Hematopoietic multipotent progenitor cell treated with erythropoietin and hydrocortisone succinate and interleukin-3 and kit ligand, for 8 days (in vitro differentiated cells): Measurements from ENCODE around the gene ABCF3.

Source experiments
- DNase-seq: peaks from one replicate; pipeline ENCODE4 v3.0.0-alpha.2; 2015

ABCF3 gene

DNA sequence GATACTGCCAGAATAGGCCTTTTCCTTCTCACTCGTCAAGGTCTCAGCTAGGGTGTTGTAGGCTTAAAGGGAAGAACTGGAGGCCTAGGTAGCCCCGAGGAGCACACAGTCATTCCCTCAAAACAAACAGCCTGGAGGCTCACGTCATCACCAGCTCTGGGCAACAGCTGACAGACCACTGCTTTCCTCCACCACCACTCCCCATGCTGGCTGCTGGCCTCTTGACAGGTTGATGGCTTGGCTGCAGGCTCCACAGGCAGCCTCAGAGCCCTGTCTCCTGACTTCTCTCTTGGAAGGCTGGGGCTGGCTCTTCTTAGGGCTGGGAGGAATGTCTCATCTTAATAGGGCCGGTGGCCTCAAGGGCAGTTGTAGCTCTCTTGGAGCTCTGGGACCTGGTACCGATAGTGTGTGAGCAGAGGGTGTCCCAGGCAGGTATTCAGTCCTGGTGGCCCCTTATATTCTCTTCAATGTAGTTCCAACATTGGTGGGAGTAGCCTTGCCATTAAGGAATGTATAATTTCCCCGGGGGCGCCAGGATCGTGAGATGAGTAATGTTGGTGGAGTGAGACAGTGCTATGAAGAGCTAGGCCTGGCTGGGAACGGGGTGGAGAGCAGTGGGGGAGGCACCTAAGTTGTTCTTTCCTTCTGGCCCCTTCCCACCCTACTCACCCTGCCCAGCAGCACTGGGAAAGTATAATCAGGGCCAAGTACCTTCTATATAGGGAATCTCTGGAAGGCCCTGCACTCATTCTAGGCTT is 17.5 kb upstream of the ABCF3 start:
- DNase-seq: no peak

DNA sequence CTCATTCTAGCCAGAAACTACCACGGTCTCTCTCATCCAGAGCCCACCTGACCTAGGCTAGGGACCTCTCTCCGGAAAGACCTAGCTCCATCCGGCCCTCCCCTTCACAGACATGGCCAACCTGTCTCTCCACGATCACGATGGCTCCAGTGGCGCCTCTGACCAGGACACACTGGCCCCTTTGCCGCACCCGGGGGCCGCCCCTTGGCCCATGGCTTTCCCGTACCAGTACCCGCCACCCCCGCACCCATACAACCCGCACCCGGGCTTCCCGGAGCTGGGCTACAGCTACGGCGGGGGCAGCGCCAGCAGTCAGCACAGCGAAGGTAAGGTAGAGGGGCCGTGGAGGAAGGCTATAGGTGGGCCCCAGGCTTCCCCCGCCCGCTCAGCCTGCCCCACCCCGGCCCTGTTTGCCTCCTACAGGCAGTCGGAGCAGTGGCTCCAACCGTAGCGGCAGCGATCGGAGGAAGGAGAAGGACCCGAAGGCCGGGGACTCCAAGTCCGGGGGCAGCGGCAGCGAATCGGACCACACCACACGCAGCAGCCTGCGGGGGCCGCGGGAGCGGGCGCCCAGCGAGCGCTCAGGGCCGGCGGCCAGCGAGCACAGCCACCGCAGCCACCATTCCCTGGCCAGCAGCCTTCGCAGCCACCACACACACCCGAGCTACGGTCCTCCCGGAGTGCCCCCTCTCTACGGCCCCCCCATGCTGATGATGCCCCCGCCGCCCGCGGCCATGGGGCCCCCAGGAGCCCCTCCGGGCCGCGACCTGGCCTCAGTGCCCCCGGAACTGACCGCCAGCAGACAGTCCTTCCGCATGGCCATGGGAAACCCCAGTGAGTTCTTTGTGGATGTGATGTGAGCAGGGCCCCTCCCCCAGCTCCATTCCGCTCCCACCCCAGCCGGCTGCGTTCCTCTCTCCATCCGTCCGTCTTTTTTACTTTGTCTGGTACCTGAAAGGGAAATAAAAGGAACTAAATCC is 15.8 kb upstream of the ABCF3 start:
- DNase-seq: no peak

DNA sequence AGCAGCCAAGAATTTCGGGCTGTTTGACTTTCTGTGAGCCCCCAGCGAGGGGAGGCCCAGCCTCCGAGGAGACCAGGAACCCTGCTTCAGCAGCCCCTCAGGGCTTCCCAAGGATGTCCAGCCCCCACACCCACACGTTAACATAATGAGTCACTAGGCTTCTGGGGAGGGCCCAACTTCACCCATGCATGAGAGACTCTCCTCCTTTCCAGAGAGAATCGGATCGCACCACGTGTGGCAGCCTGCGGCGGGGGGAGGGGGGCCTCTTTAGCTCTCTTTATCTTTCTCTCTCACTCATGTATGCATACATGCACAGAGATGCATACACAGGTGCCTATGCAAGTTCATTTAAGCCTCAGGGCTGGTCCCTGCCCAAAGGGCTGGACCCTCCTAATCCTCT is 14.4 kb upstream of the ABCF3 start:
- DNase-seq: no peak

DNA sequence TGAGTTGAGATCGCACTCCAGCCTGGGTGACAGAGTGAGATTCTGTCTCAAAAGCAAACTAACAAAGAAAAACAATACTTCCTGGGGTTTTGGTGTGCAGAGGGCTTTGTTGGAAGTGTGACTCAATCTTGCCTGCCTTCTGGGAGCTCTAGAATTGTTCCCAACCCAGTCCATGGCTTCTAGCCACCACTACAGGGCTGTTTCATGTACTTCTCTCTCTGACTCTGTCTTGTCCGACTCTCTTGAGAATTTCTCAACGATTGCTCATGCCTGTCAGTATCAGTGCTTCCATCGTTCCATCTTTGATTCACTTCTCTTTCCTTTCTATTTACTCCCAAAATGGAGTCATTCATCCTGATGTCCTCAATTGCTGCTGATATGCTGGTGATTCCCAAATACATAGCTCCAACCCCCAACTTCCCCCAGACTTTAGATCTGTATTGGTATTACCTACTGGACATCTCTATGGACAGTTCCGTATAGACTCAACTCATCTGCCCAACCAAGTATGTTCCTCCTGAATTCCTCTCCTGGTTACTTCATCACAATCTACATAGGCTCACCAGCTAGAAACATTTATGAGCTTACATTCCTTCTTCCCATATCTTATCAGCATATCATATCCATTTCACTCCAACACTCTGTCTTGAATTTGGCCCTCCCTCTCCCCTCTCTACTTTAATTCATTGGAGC is 13.2 kb upstream of the ABCF3 start:
- DNase-seq: no peak

DNA sequence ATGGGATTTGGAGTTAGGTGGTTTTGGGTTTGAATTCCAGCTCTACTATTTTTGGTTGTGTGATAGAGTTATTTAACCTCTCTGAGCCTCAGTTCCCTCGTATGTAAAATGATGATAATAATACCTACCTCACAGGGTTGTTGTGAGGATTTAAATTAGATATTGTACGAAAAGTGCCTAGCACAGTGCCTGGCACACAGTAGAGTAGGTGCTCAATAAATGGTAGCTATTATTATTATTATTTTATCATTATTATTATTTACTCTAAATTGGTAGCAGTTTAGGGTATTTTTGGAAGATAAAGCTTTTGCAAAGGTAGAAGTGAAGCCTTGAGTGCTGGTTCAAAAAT is 12.7 kb upstream of the ABCF3 start:
- DNase-seq: no peak

DNA sequence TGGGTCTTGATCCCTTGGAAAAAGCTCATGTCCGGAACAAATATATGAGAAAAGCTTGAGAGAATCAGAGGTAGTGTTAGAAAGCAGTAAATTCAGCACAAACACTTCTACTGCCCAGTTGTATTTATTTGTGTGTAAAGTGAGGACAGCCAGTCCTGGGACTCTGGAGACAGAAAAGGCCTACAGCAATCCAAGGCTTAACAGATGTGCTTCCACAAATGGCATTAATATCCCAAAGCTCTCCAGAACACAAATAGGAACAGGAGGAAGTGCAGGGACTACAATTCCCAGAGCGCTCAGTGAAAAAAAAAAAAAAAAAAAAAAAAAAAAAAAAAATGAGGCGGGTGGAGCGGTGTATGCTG is 11.7 kb upstream of the ABCF3 start:
- DNase-seq: no peak

DNA sequence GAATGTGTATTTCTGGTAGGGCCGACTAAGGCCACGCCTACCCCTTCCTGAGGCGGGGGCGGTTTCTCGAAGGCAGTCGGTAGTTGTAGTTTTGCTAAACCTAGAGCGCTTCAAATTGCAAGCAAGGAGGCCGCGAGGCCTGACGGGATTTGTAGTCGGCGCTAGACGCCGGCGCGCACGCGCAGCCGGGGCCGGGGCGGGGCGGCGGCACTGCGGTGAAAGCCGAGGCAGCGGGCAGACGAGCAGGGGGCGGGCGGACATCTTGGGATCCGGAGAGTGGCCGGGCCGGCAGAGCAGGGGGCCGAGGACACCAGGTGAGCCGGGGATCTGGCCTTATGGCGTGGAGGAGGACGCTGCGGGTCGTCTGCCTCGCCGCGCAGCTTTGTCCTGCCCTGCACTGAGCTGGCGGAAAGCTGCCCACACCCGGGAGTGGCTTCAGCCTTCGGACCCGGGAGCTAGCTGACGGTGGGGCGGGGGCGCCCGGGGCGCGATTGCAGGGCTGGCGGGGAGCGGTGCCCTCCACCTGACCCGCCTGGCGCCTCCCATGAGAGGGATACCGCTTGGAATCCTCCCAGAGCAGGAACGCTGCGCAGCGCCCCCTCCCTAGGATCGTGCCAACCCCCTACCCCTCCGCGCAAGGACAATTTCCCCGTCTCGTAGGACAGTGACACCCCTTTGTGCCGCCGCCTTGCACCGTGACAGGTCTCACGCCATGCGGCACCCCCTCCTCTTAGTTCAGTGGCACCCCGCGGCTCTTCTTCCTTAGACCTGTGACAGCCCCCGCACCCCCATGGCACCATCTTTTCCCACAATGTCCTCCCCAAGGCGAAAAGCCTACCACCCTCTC is 11.1 kb upstream of the ABCF3 start, which contains the start of gene AP2M1:
Gene AP2M1 (plus strand): TSS at position 210 of the 847 bp plus-strand sequence. CDS start 2,139 bp downstream, outside the sequence.
- DNase-seq: peak; percentile 99

DNA sequence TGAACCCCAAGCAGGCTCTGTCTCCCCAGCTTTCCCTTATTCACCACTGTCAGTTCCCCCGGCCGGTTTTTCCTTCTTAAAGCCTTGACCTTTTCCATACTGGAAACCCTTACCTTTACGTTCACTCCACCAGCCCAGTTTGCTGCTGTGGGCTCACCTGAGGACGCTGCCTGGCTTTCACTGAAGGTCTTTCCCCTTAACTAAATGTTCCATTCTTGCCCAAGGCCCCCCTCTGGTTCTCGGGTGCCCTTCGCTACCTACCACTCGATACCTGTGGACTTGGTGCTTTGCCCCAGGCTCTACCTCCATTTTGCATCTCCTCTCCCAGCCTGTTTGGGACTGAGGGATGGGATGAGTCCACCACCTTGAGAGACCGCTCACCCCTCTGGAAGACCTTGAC is 10.5 kb upstream of the ABCF3 start:
- DNase-seq: no peak

DNA sequence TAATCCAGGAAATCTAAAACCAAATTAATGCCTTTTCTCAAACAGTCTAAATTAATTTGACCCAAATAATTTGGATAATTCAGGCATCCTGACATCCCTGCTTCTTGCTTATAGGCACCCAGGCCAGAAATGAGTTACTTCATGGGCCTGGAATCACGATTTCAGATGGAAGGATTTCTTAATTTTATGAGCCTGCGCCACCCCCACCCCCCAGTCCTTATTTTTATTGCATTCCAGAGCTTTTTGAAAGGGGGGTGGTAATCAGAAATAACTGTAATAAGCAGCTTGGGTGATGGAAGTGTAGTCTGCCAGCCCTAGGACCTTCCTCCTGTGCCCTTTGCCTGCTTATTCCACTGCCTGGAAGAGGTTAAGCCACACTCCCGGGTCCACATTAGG is 10.0 kb upstream of the ABCF3 start:
- DNase-seq: no peak

DNA sequence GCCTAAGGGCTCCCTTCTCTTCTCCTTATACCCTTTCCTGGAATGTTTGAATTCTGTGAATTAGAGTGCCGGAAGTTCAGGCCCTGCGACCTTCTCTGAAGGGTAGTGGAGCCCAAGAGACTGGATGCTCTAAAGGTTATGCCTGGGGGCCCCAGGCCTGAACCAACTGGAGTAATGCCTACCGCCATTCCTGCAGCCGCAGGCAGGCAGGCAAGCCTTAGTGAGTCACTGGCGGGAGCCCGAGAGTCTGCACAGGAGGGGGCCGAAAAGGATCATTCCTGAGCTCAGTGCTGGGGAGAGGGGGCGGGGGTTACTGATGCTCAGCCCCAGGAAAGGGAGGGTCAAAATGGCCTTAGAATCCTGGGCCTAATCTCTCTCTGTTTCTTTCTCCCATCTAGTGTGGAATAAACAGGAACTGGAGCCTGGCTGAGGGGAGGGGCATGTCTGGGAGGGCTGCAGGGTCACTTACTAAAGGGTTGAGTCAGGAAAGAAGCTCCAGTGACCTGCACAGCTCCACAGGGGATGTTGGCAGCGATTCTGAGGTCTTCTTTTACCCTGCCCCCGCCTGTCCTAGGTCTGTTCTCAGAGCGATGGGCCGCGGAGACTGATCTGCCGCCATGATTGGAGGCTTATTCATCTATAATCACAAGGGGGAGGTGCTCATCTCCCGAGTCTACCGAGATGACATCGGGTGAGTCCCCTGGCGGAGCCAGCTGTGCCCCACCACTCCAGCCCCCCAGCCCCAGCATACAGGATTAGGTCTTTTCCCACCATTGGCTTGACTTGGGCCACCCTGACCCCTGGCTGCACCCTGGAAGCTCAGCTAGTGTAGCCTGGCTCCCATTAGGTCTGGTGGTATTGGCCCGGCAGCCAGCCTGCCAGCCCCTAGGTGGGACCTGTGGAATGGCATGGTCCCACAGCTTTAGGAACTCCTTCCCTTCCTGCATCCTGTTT is 9.3 kb upstream of the ABCF3 start:
- DNase-seq: peak; percentile 60

DNA sequence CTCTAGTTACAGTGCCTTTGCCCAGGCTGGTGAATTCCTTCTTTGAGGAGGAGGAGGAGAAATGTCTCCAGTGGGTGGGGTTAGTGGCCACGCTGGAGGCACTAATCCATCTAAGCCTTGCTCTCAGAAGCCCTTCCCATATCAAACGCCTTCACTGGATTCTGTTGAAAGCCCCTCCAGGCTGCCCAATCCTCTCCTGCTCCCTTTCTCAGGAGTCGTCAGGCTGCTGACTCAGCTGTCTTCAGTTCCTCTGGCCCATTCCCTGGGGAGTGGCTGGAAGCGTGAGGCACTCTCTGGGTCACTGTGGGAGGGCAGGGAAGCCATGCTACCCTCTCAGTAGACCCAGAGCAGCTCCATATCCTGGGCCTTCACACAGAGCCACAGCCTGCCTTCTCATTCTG is 8.7 kb upstream of the ABCF3 start:
- DNase-seq: no peak

DNA sequence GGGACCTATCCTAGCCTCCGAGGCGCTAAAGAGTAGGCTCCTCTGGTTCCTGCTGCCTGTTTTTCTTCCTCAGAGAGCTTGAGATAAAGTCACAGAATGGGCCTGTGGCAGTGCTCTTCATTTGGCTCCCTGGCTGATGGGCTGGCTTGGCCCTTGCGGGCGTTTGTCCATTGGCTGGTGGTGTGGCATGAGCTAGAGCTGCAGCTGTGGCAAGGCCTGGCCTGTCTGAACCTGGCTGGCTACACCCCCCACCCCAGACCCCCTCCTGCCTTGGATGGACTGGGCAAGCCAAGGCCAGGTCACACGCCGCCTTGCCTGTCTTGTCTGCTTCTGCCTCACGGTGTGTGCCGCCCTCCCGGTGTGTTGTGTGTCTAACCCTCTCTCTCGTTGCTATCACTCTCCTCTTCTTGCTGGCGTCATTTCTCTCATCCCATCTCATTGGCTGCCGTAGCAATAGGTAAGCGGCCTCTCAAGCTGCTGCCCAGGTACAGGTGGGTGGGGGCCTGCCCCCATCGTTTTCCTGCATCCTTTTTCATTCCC is 8.2 kb upstream of the ABCF3 start:
- no peak for DNase-seq

DNA sequence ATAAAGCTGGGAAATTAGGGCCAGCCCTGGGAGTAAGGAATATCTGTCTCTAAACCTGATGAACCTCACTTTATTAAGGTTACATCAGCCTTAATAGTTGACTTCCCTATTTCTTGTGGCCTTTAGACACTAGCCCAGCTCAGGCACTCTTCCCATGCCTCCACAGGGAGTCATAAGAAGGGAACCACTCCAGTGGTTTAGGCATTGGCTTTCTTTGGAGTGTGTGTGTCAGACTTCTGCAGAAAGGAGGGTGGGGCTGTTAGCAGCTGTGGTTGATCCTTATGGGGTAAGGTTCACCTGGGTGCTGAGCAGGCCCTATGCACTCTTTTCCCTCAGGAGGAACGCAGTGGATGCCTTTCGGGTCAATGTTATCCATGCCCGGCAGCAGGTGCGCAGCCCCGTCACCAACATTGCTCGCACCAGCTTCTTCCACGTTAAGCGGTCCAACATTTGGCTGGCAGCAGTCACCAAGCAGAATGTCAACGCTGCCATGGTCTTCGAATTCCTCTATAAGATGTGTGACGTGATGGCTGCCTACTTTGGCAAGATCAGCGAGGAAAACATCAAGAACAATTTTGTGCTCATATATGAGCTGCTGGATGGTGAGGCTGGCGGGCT is 7.4 kb upstream of the ABCF3 start:
- no peak for DNase-seq

DNA sequence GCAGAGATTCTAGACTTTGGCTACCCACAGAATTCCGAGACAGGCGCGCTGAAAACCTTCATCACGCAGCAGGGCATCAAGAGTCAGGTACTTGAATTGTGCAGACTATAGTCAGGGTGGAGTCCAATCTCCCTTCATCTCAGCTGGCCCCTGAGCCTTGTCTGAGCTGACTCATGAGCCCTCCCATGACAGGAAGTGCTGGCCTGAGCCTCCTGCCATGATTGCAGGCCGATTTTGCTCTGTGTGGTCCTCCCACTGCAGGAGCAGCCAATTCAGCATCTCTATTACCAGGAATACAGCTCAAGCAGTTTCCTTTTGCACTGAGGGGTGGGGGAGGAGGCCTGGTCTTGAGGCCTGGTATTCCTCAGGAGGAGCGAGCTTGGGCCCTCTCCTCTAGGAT is 5.8 kb upstream of the ABCF3 start:
- DNase-seq: peak; percentile 29

DNA sequence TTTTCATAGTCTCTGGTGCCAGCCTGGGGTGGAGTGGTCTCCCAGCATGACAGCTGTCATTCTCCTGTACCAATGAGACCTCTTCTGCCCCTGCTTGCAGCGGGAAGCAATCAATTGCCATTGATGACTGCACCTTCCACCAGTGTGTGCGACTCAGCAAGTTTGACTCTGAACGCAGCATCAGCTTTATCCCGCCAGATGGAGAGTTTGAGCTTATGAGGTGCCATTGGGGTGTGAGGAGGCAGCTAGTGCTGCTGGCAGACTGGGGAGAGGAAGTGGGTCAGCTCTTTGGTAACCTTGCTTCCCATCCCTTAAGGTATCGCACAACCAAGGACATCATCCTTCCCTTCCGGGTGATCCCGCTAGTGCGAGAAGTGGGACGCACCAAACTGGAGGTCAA is 4.4 kb upstream of the ABCF3 start:
- DNase-seq: no peak

DNA sequence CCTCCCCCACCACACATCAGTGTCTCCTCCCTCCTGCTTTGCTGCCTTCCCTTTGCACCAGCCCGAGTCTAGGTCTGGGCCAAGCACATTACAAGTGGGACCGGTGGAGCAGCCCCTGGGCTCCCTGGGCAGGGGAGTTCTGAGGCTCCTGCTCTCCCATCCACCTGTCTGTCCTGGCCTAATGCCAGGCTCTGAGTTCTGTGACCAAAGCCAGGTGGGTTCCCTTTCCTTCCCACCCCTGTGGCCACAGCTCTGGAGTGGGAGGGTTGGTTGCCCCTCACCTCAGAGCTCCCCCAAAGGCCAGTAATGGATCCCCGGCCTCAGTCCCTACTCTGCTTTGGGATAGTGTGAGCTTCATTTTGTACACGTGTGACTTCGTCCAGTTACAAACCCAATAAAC is 2.3 kb upstream of the ABCF3 start:
- no peak for DNase-seq

DNA sequence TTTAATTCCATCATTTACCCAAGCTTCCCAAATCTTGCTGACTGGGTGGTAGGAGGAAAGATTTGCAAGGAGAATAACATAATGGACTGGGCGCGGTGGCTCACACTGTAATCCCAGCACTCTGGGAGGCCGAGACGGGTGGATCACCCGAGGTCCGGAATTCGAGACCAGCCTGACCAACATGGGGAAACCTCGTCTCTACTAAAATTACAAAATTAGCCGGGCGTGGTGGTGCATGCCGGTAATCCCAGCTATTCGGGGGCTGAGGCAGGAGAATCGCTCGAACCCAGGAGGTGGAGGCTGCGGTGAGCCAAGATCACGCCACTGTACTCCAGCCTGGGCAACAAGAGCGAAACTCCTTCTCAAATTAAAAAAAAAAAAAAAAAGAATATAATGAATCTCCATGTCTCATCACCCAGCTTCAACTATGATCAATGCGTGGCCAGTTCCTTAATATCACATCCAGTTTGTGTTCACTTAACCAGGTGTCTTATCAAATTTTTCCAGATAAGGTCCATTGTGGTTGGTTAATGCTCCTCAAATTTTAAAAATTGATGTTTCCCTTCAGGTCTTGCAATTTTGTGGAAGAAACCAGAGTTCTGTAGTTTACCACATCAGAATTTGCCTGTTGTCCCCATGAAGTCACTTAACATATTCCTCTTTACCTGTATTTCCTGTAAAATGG is 1.3 kb upstream of the ABCF3 start:
- peak; percentile 73 for DNase-seq

DNA sequence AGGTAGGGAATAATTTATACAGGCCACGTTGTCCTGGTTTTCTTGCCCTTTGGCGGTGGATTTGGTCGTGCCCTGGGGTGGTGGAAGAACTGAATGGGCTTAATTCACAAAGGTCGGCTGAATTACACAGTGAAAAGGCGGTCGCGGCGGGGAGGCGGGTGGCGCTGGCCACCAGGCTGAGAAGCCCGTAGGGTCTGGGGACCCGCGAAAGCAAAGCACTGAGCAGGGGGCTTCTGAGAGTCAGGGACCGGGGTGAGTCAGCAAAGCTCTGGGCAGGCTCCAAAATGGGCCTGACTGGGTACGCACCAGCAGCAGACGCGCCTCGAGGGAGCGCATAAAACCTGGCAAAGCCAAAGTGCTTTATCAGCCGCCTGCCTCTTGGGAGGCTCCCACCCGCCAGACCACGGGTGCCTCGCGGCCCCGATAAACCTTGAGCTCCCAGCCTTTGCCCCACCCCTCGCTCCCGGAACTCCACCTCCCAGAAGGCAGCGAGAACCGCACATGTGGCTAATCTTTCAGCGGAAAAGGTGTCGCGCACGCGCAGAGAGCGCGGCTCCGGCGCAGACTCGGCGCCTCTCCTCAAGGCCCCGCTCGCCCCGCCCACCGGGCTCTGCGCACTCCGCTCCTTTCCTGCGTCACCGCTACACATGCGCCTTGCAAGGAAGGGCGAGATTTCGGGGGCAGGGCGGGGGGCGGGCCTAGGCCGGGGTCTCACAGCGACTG is 377 bp upstream of the ABCF3 start:
- DNase-seq: peak; percentile 99

DNA sequence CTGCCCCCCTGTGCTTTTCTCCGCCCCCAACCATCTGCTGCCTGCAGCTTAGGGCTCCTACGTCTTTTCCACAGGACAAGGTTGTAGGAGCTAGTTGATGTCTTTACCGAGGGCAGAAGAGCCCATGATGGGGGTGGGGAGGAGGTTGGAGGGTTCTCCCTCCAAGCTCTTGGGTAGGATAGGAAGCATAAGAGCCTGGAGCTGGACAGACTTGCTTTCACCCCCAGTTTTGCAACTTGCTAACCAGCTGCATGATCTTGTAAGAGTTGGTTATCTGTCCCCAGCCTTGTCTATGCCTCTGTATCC is 856 bp downstream of the ABCF3 start:
- peak; percentile 16 for DNase-seq

DNA sequence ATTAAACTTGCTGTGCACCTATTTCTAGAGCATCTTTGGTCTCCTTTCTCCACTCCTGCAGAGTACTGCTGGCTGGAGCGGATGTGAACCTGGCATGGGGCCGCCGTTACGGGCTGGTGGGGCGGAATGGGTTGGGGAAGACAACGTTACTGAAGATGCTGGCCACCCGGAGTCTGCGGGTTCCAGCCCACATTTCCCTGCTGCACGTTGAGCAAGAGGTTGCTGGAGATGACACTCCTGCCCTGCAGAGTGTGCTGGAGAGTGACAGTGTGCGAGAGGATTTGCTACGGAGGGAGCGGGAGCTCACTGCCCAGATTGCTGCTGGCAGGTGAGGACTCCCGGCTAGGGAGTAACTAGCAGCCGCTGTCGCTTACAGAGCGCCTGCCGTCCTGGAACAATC is 2.1 kb downstream of the ABCF3 start:
- DNase-seq: no peak
